ENCODE data around the gene N4BP3. TPM values are rescaled to one million over a fixed set of nuclear protein-coding genes. Genes with fewer than 3 reads are reported as not detected.
A peak's percentile ranks its signal among the peaks of the same experiment; 100 is the strongest.

N4BP3 gene
- total and polyA plus RNA-seq, 2 of the 13 experiments (the other 11 are each of a cell fraction or from before 2014, with no cell fraction given), result 0.13 TPM; not detected in 1

DNA sequence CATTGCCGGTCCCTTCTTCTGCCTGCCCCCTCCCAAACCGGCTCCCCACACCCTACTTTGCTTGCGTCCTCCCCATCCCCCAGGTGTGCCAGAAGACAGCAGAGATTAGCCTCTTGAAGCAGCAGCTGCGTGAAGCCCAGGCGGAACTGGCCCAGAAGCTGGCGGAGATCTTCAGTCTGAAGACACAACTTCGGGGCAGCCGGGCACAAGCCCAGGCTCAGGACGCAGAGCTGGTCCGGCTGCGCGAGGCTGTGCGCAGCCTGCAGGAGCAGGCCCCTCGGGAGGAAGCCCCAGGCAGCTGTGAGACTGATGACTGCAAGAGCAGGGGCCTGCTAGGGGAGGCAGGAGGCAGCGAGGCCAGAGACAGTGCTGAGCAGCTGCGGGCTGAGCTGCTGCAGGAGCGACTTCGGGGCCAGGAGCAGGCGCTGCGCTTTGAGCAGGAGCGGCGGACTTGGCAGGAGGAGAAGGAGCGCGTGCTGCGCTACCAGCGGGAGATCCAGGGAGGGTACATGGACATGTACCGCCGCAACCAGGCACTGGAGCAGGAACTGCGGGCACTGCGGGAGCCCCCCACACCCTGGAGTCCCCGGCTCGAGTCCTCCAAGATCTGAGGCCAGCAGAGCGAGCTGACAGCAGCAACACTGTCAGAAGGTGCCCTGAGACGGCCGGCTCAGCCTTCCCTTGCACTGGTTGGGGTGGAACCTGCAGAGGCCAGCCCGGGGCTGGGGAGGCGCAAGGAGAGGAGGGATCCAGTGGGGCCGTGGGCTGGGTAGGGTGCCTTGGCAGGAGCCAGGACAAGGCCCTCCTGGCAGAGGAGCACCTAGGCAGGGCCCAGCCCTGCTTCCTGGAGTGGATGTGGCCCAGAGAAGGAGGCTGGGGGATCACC is 8.3 kb downstream of the N4BP3 start:
- Histone ChIP-seq H3K27me3 (ENCODE audit: control insufficient read depth in 1 of 2, insufficient read depth in 2 of 2, low read length in 2 of 2) (peaks cover 8 to 52% of the 10 kb centered on the region in 2 experiments; a peak in 4 of 5 replicates), H2AFZ (ENCODE audit: low read length) (no peak overlapping the region), H3K4me1 (ENCODE audit: insufficient read depth, low read length) (peaks cover 5% of the 10 kb centered on the region), H3K36me3 (replicated peaks in 1 of 2; ENCODE audit: control insufficient read depth in 1 of 2, insufficient read depth in 2 of 2, low read length in 2 of 2) (no peaks in the 10 kb centered on the region), H3K9me3 (ENCODE audit: low read length) (no peaks in the 10 kb centered on the region), H3K4me2 (ENCODE audit: low read depth, low read length) (peak overlapping the region; percentile 49), H3K79me2 (ENCODE audit: insufficient read depth, low read length) (no peaks in the 10 kb centered on the region), H3K4me3 (replicated peaks in 1 of 3; ENCODE audit: insufficient read depth in 1 of 3, low read depth in 2 of 3, low read length in 3 of 3) (peak overlapping the region in 1 of 3 experiments; percentile 39; a peak in 1 of 6 replicates), H3K9ac (ENCODE audit: insufficient read depth, low read depth, low read length) (no peak overlapping the region), H4K20me1 (ENCODE audit: insufficient read depth, low read length) (no peaks in the 10 kb centered on the region), H3K27ac (ENCODE audit: extremely low read length, insufficient read depth, low read length) (no peak overlapping the region)
- ChIA-PET POLR2A (interaction anchor here (0.8 to 1.9 kb wide), 4 partner anchors 8 to 83 kb away, joined by 3 to 6 read pairs (median 4); partner anchors contain the start of genes HNRNPAB and RMND5B), CTCF (ENCODE audit: low intra/inter-chr PET ratio, low total read pairs) (interaction anchor here (1.3 to 1.6 kb wide), 2 partner anchors 25 to 42 kb away, joined by 8 to 9 read pairs; no protein-coding TSS in a partner anchor)
- intact Hi-C loops (cut with micrococcal nuclease; ENCODE audit: unreplicated experiment) (loop anchor here (1.0 kb wide), 1 partner anchor 25 kb away; no protein-coding TSS in a partner anchor), in situ Hi-C loops (cut with HindIII; ENCODE audit: extremely low pct_ligation_motif_present, low pct_unique_long_range_greater_than_20kb) (no loop called here)
- TF ChIP-seq HIVEP1 (CRISPR knock-in tag; IDR thresholded peaks at IDR 0.05), result 0 out of 2 replicates have a peak, but pooled peaks have one; percentile 1
- TF ChIP-seq, protein P1, sequence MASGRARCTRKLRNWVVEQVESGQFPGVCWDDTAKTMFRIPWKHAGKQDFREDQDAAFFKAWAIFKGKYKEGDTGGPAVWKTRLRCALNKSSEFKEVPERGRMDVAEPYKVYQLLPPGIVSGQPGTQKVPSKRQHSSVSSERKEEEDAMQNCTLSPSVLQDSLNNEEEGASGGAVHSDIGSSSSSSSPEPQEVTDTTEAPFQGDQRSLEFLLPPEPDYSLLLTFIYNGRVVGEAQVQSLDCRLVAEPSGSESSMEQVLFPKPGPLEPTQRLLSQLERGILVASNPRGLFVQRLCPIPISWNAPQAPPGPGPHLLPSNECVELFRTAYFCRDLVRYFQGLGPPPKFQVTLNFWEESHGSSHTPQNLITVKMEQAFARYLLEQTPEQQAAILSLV (CRISPR knock-in tag; IDR thresholded peaks at IDR 0.05; ENCODE audit: borderline replicate concordance), result 0 out of 2 replicates have a peak, but pooled peaks have one; percentile 32
- TF ChIP-seq, protein P2, sequence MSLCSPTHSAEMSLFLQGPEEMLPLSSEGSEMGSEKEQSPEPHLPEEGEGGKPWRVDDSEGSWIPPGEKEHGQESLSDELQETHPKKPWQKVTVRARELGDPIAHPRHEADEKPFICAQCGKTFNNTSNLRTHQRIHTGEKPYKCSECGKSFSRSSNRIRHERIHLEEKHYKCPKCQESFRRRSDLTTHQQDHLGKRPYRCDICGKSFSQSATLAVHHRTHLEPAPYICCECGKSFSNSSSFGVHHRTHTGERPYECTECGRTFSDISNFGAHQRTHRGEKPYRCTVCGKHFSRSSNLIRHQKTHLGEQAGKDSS (CRISPR knock-in tag; IDR thresholded peaks at IDR 0.05; ENCODE audit: borderline replicate concordance, low read depth), result 0 out of 2 replicates have a peak, but pooled peaks have one; percentile 2
- no peak for TF ChIP-seq NR2F2 (IDR thresholded peaks at IDR 0.05; ENCODE audit: borderline replicate concordance, low read depth)
- TF ChIP-seq HNRNPLL (IDR thresholded peaks at IDR 0.05; ENCODE audit: low read depth, low read length, poor library complexity, severe bottlenecking), result peak; percentile 4
- 75% methylated on average over 14 of the region's 38 CpGs for WGBS (ENCODE audit: low lambda C conversion rate)
- BruUV-seq (replicated peaks), result no TSS peak
- DNase-seq (ENCODE audit: low spot score), result no peak
- ATAC-seq, result no peak
- FAIRE-seq, result no peak
